Activated CD4-positive, alpha-beta T cell treated with anti-CD3 and anti-CD28 coated beads for 36 hours (primary cell): ENCODE measurements around the gene PIK3R6. TPM values are rescaled to one million over a fixed set of nuclear protein-coding genes. Genes with fewer than 3 reads are reported as not detected.

Source experiments
- ATAC-seq: fragments of 200-7000 bp; cut with Tn5 transposase; one replicate; pipeline ENCODE4 v1.10.0; 2021; ENCODE audit warnings: mild to moderate bottlenecking, moderate library complexity
- CTCF ChIA-PET: fragments of 350-600 bp; sonication (Branson Sonifier 250); formaldehyde crosslinking; loops from one replicate; lab custom pipeline; 2021; ENCODE audit warnings: antibody characterized with exemption; lab: Charles Lee
- POLR2A ChIA-PET: fragments of 350-600 bp; sonication (Branson Sonifier 250); formaldehyde crosslinking; loops from one replicate; lab custom pipeline; 2021; ENCODE audit warnings: antibody characterized with exemption, inconsistent platforms; lab: Charles Lee
- DNase-seq: peaks from one replicate; pipeline ENCODE4 v3.0.0-alpha.2; 2020
- H3K27ac Mint-ChIP-seq: one replicate; pipeline ENCODE4 v1.8.0; 2021; ENCODE audit warnings: mixed read lengths
- H3K27me3 Mint-ChIP-seq: one replicate; pipeline ENCODE4 v1.8.0; 2021; ENCODE audit warnings: mixed read lengths
- H3K36me3 Mint-ChIP-seq: one replicate; pipeline ENCODE4 v1.8.0; 2021; ENCODE audit warnings: low read depth, mixed read lengths
- H3K4me1 Mint-ChIP-seq: one replicate; pipeline ENCODE4 v1.8.0; 2021; ENCODE audit warnings: mixed read lengths
- H3K4me3 Mint-ChIP-seq: one replicate; pipeline ENCODE4 v1.8.0; 2021; ENCODE audit warnings: mild to moderate bottlenecking, moderate library complexity, mixed read lengths
- H3K9me3 Mint-ChIP-seq: one replicate; pipeline ENCODE4 v1.8.0; 2021; ENCODE audit warnings: low read depth, mixed read lengths
- intact Hi-C, 2 experiments: fragments of 100-400 bp; cut with DNase I in 1 of 2; cut with micrococcal nuclease in 1 of 2; formaldehyde crosslinking; loops; one replicate each; pipeline versions ENCODE4 v1.14.2 to v1.15.1; 2022 to 2024; cut with DNase I, micrococcal nuclease
- total RNA-seq, 2 experiments: library from RNA; stranded (reverse); gene quantifications; one replicate each; pipeline ENCODE4 v1.2.3, GENCODE V29; 2021

The PIK3R6 gene
- total RNA-seq, 2 experiments from 2014 or later: 0.96 to 1.8 TPM

DNA sequence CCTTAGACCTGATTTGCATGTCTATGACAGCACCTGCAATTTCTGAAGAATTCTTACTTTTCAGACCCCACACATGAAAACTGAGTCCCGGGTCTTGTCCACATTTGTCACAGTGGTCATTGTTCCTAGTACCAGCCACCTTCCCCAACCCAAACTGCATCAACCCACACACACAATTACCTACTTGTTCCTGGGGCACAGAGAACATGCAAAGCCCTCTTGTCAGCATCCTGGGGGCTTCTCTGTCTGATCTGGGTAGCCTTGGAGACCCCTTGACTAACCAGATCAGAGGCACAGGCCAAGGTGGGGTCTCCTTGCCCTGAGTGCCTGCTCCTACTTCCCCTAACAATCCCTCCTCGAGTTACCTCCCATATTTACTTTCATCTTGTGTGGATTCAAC, 36.7 kb upstream of the PIK3R6 start:
- intact Hi-C loops: no loop called here

DNA sequence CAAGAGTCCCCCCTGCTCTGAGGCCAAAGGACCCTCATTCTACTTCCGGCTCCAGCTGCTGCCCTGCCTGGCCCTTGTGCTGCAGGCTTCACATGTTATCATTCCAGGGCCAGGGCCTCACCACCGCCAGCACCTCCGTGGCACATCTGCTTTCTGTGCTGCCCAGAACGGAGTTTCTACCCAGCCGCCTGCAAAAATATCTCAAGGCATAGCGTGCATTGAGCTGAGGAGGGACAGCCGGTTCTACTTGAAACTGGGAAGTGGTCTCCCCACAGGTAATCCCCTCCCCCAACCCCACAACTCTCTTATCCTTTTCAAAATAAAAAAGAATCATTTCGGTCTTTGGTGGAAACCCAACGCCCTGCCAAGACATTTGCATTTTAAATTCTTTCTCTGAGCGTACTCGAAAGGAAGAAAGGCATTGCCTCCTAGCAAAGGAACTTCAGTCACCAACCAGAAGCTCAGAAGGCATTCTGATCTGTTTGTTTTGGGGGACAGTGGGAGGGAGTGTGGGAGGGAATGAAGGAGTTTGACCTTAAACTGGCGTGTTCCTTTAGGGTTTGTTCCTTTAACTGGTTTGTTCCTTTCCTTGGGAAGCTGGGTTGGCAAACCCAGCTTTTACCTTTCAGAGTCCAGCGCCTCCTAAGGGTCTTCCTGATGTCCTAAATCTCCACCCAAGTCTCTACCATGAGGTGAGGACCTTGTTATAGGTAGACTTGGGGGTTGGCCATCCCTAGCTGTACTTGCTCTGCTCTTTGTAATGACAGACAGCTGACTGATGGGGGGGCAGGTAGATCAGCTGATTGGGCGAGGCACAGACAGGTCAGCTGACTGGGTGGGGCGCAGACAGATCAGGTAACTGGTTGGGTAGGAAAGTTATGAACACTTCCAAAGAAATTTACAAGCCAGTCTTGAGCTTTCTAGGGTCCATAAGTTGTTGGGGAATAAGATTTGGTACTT, 33.4 kb upstream of the PIK3R6 start:
- POLR2A ChIA-PET: interaction anchor here (1.0 kb wide), 1 partner anchor 9 kb away, joined by 3 read pairs; no protein-coding TSS in a partner anchor
- Mint-ChIP-seq H3K27ac (no peak overlapping the region), H3K27me3 (no peaks in the 10 kb centered on the region), H3K4me1 (peaks cover 60% of the 10 kb centered on the region), H3K9me3 (no peaks in the 10 kb centered on the region), H3K36me3 (peaks cover 48% of the 10 kb centered on the region), H3K4me3 (no peak overlapping the region)
- ATAC-seq (no peak), DNase-seq (peak; percentile 49)
- intact Hi-C loops: no loop called here
- CTCF ChIA-PET: interaction anchor here (0.6 to 3.0 kb wide), 9 partner anchors 8 to 270 kb away, joined by 3 to 8 read pairs (median 3); partner anchors contain the start of genes MYH10 and PIK3R6

More for the DNA sequence above, 36.7 kb upstream of the PIK3R6 start:
- Mint-ChIP-seq H3K27me3 (no peaks in the 10 kb centered on the region), H3K27ac (no peak overlapping the region), H3K36me3 (peaks cover 43% of the 10 kb centered on the region), H3K4me3 (no peak overlapping the region), H3K9me3 (no peaks in the 10 kb centered on the region), H3K4me1 (peaks cover 27% of the 10 kb centered on the region)
- CTCF ChIA-PET: no interaction called here
- DNase-seq (no peak), ATAC-seq (no peak)
- POLR2A ChIA-PET: no interaction called here

- ChIA-PET CTCF (interaction anchor here (0.7 to 3.0 kb wide), 10 partner anchors 9 to 270 kb away, joined by 3 to 8 read pairs (median 5); partner anchors contain the start of gene MYH10), POLR2A (no interaction called here)
- intact Hi-C loops: no loop called here
- Mint-ChIP-seq H3K27ac (peak overlapping the region; percentile 55), H3K9me3 (no peaks in the 10 kb centered on the region), H3K36me3 (peaks cover 45% of the 10 kb centered on the region), H3K27me3 (no peaks in the 10 kb centered on the region), H3K4me1 (peaks cover 67% of the 10 kb centered on the region), H3K4me3 (no peak overlapping the region)
- DNase-seq (no peak), ATAC-seq (no peak)
Measured at GRCh38 chr17:8900207-8900606, 32.7 kb upstream of the PIK3R6 start.

GRCh38 chr17:8898636-8899035, 31.2 kb upstream of the PIK3R6 start:
- intact Hi-C loops: loop anchor here (1.0 to 5.0 kb wide), 9 partner anchors 37 to 516 kb away; partner anchors contain the start of genes PIK3R5 (in 2 of the 2), MYH10 (in 1 of the 2) and RPL26 (in 1 of the 2)
- Mint-ChIP-seq H3K27me3 (no peaks in the 10 kb centered on the region), H3K4me3 (no peak overlapping the region), H3K36me3 (peaks cover 37% of the 10 kb centered on the region), H3K9me3 (no peaks in the 10 kb centered on the region), H3K27ac (peak overlapping the region; percentile 29), H3K4me1 (peaks cover 77% of the 10 kb centered on the region)
- ChIA-PET CTCF (interaction anchor here (1.0 to 1.6 kb wide), 2 partner anchors 12 to 100 kb away, joined by 3 to 5 read pairs; no protein-coding TSS in a partner anchor), POLR2A (interaction anchor here (0.6 kb wide), 1 partner anchor 404 kb away, joined by 3 read pairs; no protein-coding TSS in a partner anchor)
- ATAC-seq (no peak), DNase-seq (no peak)

DNA sequence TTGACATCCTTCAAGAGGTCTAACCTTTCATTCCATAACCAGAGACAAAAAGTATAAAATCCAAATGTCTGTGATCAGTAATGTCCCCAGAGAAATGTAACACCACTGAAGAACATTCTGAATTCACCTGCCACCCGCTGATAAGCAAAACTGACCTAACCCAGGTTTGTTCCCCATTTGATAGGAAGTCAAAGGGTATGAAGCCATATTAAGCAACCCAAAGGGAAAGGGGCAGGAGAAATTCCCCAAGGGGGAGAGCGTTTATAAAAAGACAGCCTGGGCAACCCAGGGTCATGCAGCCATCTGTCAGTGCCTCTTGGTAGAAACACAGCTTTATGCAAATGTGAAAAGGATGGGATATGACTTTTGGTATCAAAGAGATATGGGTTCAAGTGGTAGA, 30.7 kb upstream of the PIK3R6 start:
- POLR2A ChIA-PET: interaction anchor here (0.6 kb wide), 1 partner anchor 404 kb away, joined by 3 read pairs; no protein-coding TSS in a partner anchor

GRCh38 chr17:8896641-8897635, 29.5 kb upstream of the PIK3R6 start:
- Mint-ChIP-seq H3K27me3 (no peaks in the 10 kb centered on the region), H3K27ac (no peak overlapping the region), H3K4me1 (peaks cover 87% of the 10 kb centered on the region), H3K9me3 (no peaks in the 10 kb centered on the region), H3K4me3 (no peak overlapping the region), H3K36me3 (peaks cover 40% of the 10 kb centered on the region)
- ChIA-PET POLR2A (no interaction called here), CTCF (interaction anchor here (0.8 kb wide), 1 partner anchor 53 kb away, joined by 3 read pairs; no protein-coding TSS in a partner anchor)
- intact Hi-C loops: loop anchor here (5.0 kb wide), 4 partner anchors 40 to 515 kb away; partner anchors contain the start of genes MYH10 (in 1 of the 2) and RPL26 (in 1 of the 2)
- ATAC-seq (no peak), DNase-seq (no peak)

More for the DNA sequence above, 30.7 kb upstream of the PIK3R6 start:
- Mint-ChIP-seq H3K9me3 (no peaks in the 10 kb centered on the region), H3K36me3 (peaks cover 37% of the 10 kb centered on the region), H3K4me1 (peaks cover 77% of the 10 kb centered on the region), H3K27me3 (no peaks in the 10 kb centered on the region), H3K4me3 (no peak overlapping the region), H3K27ac (peak overlapping the region; percentile 22)
- CTCF ChIA-PET: interaction anchor here (1.0 kb wide), 1 partner anchor 13 kb away, joined by 3 read pairs; no protein-coding TSS in a partner anchor
- no peak for ATAC-seq
- no peak for DNase-seq
- intact Hi-C loops: loop anchor here (2.0 to 5.0 kb wide), 6 partner anchors 41 to 516 kb away; partner anchors contain the start of genes MYH10 (in 1 of the 2), PIK3R5 (in 1 of the 2) and RPL26 (in 1 of the 2)

DNA sequence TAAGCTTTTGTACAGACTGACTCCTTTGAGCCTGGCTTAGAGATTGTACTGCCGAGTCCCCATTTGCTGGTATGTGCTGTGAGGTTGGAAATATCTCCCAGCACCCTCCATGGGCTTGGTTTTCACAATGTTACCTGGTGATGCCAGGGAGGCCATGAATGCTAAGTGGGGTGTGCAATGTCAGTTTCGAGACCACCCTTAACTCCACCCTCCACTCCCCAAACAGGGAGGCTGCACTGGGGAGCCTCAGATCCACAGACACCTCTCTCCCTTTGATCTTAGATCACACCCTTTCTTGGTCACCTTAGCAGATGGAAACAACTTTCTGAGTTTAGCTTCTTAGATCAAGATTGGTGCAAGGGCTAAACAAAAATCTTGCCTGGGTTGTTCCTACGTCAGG, 28.6 kb upstream of the PIK3R6 start:
- Mint-ChIP-seq H3K4me1 (peaks cover 79% of the 10 kb centered on the region), H3K9me3 (no peaks in the 10 kb centered on the region), H3K27ac (no peak overlapping the region), H3K4me3 (no peak overlapping the region), H3K27me3 (no peaks in the 10 kb centered on the region), H3K36me3 (peaks cover 37% of the 10 kb centered on the region)
- intact Hi-C loops: loop anchor here (5.0 kb wide), 4 partner anchors 39 to 514 kb away; partner anchors contain the start of genes MYH10 (in 1 of the 2) and RPL26 (in 1 of the 2)
- ChIA-PET CTCF (interaction anchor here (0.7 to 2.6 kb wide), 14 partner anchors 10 to 119 kb away, joined by 3 to 13 read pairs (median 4); no protein-coding TSS in a partner anchor), POLR2A (no interaction called here)
- ATAC-seq (no peak), DNase-seq (no peak)

GRCh38 chr17:8894673-8895578, 27.5 kb upstream of the PIK3R6 start:
- intact Hi-C loops: loop anchor here (1.0 to 5.0 kb wide), 6 partner anchors 38 to 513 kb away; partner anchors contain the start of genes MYH10 (in 1 of the 2) and RPL26 (in 1 of the 2)
- POLR2A ChIA-PET: no interaction called here
- Mint-ChIP-seq H3K4me3 (no peak overlapping the region), H3K36me3 (peaks cover 30% of the 10 kb centered on the region), H3K27me3 (no peaks in the 10 kb centered on the region), H3K27ac (peak overlapping the region; percentile 20), H3K4me1 (peaks cover 68% of the 10 kb centered on the region), H3K9me3 (no peaks in the 10 kb centered on the region)
- CTCF ChIA-PET: interaction anchor here (0.7 to 2.6 kb wide), 20 partner anchors 11 to 109 kb away, joined by 3 to 13 read pairs (median 4); no protein-coding TSS in a partner anchor
- ATAC-seq: peak; percentile 39
- peak; percentile 73 for DNase-seq

DNA sequence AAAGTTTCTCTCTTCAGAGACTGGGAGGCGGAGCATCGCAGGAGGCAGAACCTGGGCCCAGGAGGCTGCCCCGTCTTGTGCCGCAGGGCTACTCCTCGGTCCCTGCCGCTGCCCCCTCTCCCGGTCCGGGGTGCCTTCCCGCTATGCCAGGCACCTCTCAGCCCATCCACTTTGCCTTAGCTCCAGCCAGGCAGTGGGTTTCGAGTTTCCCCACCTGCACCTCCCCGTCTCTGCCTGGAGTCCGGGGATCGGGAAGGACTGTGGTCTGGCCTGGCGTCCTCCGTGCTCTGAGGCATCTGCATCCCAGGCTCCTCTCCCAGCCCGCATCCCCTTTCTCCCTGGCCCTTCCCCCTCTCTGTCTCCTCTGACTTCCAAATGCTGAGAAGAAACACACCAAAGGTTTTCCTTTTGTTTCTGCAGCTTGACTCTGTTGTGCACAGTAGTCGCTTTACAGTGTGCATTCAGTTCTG, 26.8 kb upstream of the PIK3R6 start:
- H3K4me1 Mint-ChIP-seq: peaks cover 62% of the 10 kb centered on the region
- ATAC-seq (no peak), DNase-seq (no peak)
- H3K36me3 Mint-ChIP-seq: peaks cover 30% of the 10 kb centered on the region
- intact Hi-C loops: loop anchor here in 1 of 2 experiments (2.0 kb wide), 1 partner anchor 139 kb away; no protein-coding TSS in a partner anchor
- ChIA-PET CTCF (interaction anchor here (0.8 to 2.6 kb wide), 9 partner anchors 28 to 108 kb away, joined by 3 to 13 read pairs (median 5); no protein-coding TSS in a partner anchor), POLR2A (no interaction called here)
- H3K27me3 Mint-ChIP-seq: no peaks in the 10 kb centered on the region
- no peak overlapping the region for H3K27ac Mint-ChIP-seq
- no peak overlapping the region for H3K4me3 Mint-ChIP-seq
- H3K9me3 Mint-ChIP-seq: no peaks in the 10 kb centered on the region
